Right atrium auricular region (tissue), 2 donors: ENCODE results near the gene ONECUT3. TPM values are rescaled to one million over a fixed set of nuclear protein-coding genes. Genes with fewer than 3 reads are reported as not detected.

Source experiments
- DNase-seq: peaks from one replicate; pipeline ENCODE4 v3.0.0-alpha.2; 2019; ENCODE audit warnings: low spot score
- H3K27ac ChIP-seq, 2 donors: fragments of 200-600 bp; sonication (generic); 1 replicate in 1 of 2; 2 replicates in 1 of 2; pipeline ENCODE4 v1.5.1; 2016 to 2019
- H3K27me3 ChIP-seq, 2 donors: fragments of 200-600 bp; sonication (generic); one replicate each; pipeline versions ENCODE4 v1.5.1 to v1.6.0; 2017 to 2019
- H3K36me3 ChIP-seq: fragments of 200-600 bp; sonication (generic); one replicate; pipeline ENCODE4 v1.5.1; 2016
- H3K4me1 ChIP-seq, 2 donors: fragments of 200-600 bp; sonication (generic); one replicate each; pipeline versions ENCODE4 v1.5.1 to v1.6.0; 2017 to 2019
- H3K4me3 ChIP-seq, 2 donors: fragments of 200-600 bp; sonication (generic); 1 replicate in 1 of 2; 2 replicates in 1 of 2; pipeline ENCODE4 v1.5.1; 2017 to 2019; ENCODE audit warnings: mild to moderate bottlenecking in 1 of 2, moderate library complexity in 1 of 2
- H3K9me3 ChIP-seq, 2 donors: fragments of 200-600 bp; sonication (generic); one replicate each; pipeline ENCODE4 v1.5.1; 2019
- CTCF ChIP-seq, 2 donors: fragments of 200-600 bp; sonication (generic); IDR thresholded peaks; one replicate each; pipeline ENCODE4 v1.5.1; 2019; ENCODE audit warnings: antibody characterized with exemption in 2 of 2
- total RNA-seq, 2 donors: library from RNA; depleted of rRNA; stranded (reverse); fragments of >200 nt; gene quantifications; one replicate each; pipeline ENCODE4 v1.1.0, GENCODE V29; 2016

ONECUT3 gene
- total RNA-seq, 2 donors from 2014 or later, result not detected

GRCh38 chr19:1734321-1734966 is 18.9 kb upstream of the ONECUT3 start:
- Histone ChIP-seq H3K27ac (no peak overlapping the region), H3K27me3 (peaks cover 0 to 9% of the 10 kb centered on the region in 2 donors), H3K4me3 (no peak overlapping the region), H3K9me3 (no peaks in the 10 kb centered on the region), H3K4me1 (no peaks in the 10 kb centered on the region), H3K36me3 (no peaks in the 10 kb centered on the region)
- no peak for TF ChIP-seq CTCF (IDR thresholded peaks at IDR 0.05)
- DNase-seq, result no peak

- Histone ChIP-seq H3K4me1 (no peaks in the 10 kb centered on the region), H3K4me3 (no peak overlapping the region), H3K27ac (no peak overlapping the region), H3K27me3 (peaks cover 0 to 9% of the 10 kb centered on the region in 2 donors), H3K9me3 (peaks cover 0 to 8% of the 10 kb centered on the region in 2 donors), H3K36me3 (no peaks in the 10 kb centered on the region)
- no peak for TF ChIP-seq CTCF (IDR thresholded peaks at IDR 0.05)
- no peak for DNase-seq
Measured at GRCh38 chr19:1736280-1736679, 17.0 kb upstream of the ONECUT3 start.

GRCh38 chr19:1736927-1737326 is 16.4 kb upstream of the ONECUT3 start:
- DNase-seq, result no peak
- no peak overlapping the region for H3K27ac ChIP-seq
- H3K36me3 ChIP-seq, result no peaks in the 10 kb centered on the region
- TF ChIP-seq CTCF (IDR thresholded peaks at IDR 0.05), result no peak
- no peak overlapping the region for H3K4me3 ChIP-seq
- peaks cover 0 to 8% of the 10 kb centered on the region in 2 donors for H3K9me3 ChIP-seq
- peaks cover 0 to 9% of the 10 kb centered on the region in 2 donors for H3K27me3 ChIP-seq
- no peaks in the 10 kb centered on the region for H3K4me1 ChIP-seq

- H3K27me3 ChIP-seq, result peaks cover 5 to 14% of the 10 kb centered on the region in 2 donors
- no peak for DNase-seq
Measured at GRCh38 chr19:1739960-1740629, 13.2 kb upstream of the ONECUT3 start.

GRCh38 chr19:1742989-1743696 is 10.2 kb upstream of the ONECUT3 start:
- Histone ChIP-seq H3K4me3 (no peak overlapping the region), H3K27ac (no peak overlapping the region), H3K9me3 (peaks cover 0 to 8% of the 10 kb centered on the region in 2 donors), H3K27me3 (peaks cover 23 to 38% of the 10 kb centered on the region in 2 donors), H3K36me3 (no peaks in the 10 kb centered on the region), H3K4me1 (peaks cover 0 to 4% of the 10 kb centered on the region in 2 donors)
- TF ChIP-seq CTCF (IDR thresholded peaks at IDR 0.05), result no peak
- no peak for DNase-seq

More at GRCh38 chr19:1739960-1740629, 13.2 kb upstream of the ONECUT3 start:
- Histone ChIP-seq H3K36me3 (no peaks in the 10 kb centered on the region), H3K4me3 (no peak overlapping the region), H3K27ac (no peak overlapping the region), H3K4me1 (no peaks in the 10 kb centered on the region), H3K9me3 (peaks cover 0 to 8% of the 10 kb centered on the region in 2 donors)
- no peak for TF ChIP-seq CTCF (IDR thresholded peaks at IDR 0.05)
